GM21447 (cell line): Measurements from ENCODE around the gene TMEM163.

ENCODE experiments used
- ATAC-seq: cut with Tn5 transposase; IDR thresholded peaks from one replicate; pipeline ENCODE4 v1.9.1; 2021; ENCODE audit not compliant: unreplicated experiment

Gene TMEM163

DNA sequence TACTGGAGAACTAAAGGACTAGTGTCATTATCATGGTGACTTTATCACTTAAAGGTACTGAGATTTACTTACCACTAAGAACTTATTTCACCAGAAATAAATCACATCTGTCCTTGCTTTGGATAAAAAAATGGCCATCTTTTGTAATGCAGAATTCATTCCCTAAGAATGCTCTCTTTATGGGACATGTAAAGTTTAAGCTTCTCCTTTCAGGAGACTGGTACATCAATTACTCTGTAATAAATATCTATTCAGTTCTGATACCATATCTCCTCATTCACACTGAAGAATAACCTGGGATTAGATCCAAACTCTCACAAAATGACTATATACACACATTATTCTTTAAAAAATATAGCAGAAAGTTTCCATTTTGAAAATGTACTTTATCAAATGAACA is 24.4 kb downstream of the TMEM163 start:
- no peak for ATAC-seq

GRCh38 chr2:134693359-134694330 is 25.2 kb downstream of the TMEM163 start:
- no peak for ATAC-seq

DNA sequence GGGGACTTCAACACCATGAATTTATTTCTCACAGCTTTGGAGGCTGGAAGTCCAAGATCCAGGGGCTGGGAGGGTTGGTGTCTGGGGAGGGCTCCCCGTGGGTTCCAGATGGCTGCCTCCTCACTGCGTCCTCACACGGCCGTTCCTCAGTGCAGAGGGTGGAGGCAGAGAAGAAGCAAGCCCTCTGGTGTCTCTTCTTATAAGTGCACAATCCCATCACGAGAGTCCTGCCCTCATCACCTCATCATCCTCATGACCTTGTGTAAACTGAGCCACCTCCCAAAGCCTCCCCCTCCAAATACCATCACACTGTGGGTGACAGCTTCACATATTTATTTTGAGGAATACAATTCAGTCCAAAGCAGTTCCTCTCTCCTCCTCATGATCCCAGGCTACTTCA is 26.3 kb downstream of the TMEM163 start:
- ATAC-seq = peak; percentile 61

DNA sequence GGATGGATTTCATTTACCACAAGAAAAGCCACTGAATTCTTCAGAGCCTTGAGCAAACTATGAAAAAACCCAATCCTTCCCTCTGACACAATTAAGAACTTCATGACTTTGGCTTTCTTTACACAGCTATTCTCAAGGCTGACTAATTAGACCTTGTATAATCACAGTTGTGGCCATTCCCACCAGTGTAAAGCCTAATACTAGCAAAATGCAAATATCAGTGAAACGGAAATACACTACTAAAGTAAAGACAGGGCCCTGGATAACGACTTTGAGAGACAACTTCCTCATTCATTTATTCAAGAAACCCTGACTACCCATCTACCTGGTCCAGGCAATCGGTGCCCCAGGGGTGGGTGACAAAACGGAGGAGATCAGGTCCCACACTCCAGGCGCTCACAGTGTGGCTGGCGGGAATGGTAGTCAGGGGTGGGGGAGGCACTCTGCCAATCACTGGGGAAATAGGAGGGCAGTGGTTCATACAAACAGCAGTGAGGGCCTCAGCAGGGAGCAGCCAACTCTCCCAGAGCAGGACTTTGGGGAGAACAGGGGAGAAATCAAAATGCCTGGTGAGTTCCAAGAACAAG is 28.1 kb downstream of the TMEM163 start:
- no peak for ATAC-seq

DNA sequence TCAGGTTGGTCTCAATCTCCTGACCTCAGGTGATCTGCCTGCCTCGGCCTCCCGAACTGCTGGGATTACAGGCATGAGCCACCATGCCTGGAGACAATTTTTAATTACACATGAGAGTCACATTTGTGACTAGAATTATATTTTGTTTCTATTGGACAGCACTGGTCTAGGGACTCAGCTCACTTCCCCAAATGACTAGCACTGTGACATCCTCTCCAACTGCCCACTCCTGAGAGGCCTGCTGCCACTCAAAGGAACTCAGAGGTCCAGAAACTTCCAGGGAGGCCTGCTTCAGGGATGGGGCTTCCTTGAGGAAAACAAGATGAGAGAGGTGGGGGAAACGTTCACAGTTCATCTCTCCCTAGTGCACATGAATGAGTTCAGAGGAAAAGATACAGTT is 29.5 kb downstream of the TMEM163 start:
- ATAC-seq = no peak

DNA sequence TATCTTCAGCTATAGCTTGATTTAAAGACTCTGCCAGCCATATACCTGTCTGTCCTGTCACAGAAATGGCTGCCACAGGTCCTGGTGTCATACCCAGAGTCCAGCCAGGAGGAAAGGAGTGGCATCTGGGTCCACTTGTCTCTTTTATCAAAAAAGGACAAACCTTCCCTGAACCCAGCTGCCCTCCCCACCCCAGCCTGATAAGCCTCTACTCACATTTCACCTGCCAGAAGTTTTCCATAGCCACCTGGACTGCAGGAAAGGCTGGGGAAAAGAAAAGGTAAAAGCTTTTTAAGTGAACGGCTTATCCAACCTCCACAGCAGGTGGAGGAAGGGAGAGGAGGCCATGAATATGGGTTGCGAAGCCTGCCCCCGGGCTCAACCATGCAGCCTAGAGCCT is 32.8 kb downstream of the TMEM163 start:
- ATAC-seq = no peak

- peak; percentile 60 for ATAC-seq
Measured at GRCh38 chr2:134683561-134684112, 35.2 kb downstream of the TMEM163 start.

- ATAC-seq = no peak
Measured at GRCh38 chr2:134682726-134683125, 36.1 kb downstream of the TMEM163 start.

DNA sequence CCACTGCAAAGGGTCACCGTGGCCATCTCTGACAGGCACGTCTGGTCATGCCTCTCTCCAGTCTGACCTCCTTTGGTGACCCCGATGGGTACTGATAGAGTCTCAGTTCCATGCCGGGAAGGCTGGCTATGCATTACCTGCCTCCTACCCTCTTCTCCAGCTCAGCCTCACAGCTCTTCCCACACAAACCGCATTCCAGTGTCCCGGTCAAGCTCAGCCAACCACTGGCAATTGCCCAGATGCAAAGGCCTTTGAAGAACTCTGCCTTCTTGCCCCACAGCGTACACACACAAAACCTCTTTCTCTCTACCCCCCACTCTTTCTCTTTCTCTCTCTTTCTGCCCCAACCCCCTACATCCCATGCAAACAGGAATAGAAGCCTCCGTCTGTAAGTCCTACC is 37.6 kb downstream of the TMEM163 start:
- ATAC-seq = no peak

- no peak for ATAC-seq
Measured at GRCh38 chr2:134679745-134680144, 39.1 kb downstream of the TMEM163 start.

- ATAC-seq = no peak
Measured at GRCh38 chr2:134679294-134679693, 39.5 kb downstream of the TMEM163 start.

DNA sequence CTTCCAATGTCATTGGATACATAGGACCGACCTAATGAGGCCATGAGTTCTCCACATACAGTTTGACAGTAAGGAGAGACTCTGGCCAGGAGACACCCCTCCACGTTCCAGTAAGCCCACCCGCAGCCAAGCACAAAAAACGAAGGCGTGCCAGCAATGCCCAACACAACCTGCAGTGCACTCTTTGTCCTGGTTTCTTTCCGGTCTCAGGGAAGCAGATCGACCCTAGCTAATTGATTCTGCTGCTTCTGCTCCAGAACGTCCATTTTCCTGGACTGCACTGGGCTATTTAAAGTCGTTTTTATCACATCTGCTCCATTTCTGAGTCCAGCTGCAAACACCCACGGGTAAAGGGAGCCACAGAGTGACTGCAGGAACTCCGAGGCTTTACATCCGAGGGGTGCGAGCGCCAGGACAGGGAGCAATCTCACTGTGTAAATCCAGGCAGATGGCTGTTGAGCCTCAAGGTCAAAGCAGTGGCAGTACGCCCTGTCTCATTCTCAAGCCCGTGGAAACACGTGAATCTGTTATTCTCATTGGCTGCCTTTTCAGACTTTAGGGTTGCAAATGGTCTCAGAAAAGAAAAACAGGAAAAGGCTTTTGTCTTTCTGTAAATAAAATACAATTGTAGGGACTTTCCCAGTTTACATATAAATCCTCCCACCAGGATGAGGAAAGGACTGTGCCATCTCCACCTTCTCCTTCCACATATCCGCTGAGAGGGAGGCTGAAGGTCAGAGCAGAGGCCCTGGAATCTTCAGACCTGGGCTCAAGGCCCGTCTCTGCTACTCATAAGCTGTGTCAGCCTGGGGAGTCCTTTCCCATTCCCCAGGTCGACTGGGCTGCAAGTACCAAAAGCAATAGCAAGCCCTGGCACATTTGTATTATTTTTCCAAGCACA is 40.7 kb downstream of the TMEM163 start:
- no peak for ATAC-seq

GRCh38 chr2:134676960-134677359 is 41.8 kb downstream of the TMEM163 start:
- no peak for ATAC-seq

DNA sequence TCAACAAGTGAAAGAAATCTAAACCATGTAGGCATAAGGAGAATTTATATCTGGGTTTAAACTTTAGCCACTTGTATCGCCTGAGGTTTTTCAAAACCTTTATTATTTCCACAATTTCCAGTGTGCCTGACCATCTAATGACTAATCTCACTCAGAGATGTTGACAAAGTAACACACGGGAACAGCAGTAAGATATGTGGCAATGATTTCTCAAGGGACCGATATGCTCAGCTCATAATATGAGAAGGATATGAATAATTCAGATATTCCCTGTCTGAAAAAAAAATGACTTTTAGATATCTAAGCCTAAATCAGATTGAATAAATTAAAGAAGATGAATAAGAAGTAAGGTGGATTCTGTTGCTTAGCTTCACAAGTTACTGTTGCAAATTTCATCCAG is 43.5 kb downstream of the TMEM163 start:
- no peak for ATAC-seq

- ATAC-seq = no peak
Measured at GRCh38 chr2:134674687-134675086, 44.1 kb downstream of the TMEM163 start.

GRCh38 chr2:134671513-134671912 is 47.3 kb downstream of the TMEM163 start:
- ATAC-seq = no peak

- no peak for ATAC-seq
Measured at GRCh38 chr2:134670955-134671354, 47.8 kb downstream of the TMEM163 start.

DNA sequence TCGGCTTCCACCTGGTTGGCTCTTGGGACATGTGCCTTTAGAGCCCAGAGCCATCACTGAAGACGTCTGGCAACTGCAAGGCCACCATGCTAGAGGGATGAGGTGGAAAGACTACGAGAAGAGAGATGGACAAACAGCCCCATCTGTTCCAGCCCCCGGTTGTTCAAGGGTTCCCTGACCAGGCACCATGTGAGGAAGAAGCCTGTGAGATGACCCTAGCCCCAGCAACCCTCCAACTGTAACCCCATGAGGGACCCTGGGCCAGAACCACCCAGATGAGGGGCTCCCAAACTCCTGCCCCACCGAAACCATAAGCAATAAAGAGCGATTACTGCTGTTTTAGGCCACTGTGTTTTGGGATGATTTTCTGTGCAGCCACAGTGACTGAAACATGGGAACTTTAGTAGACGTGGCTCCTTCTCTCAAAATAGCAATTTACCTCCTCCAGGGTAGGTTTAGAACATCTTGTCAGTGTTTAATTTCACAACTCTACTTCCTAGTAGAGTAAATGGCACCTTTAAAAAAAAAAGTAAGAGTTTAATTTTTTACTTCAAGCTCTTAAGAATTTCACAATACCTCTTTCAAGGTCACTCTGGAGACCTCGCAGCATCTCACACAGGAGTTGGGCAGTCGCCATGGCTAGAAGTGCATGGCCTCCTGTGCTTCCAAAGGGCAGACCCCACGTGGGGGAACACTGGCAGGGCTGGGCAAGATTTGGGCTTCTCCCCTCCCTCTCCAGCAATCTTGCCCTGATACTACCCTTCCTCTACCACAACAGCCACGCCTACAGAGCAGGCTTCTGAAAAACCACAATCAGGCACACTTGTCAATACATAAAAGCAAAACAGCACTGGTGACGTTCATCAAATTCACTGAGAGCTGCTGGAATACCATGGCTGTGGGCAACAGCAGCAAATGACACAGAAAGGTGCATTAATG is 48.8 kb downstream of the TMEM163 start:
- no peak for ATAC-seq

GRCh38 chr2:134668821-134669220 is 50.0 kb downstream of the TMEM163 start:
- ATAC-seq = no peak

DNA sequence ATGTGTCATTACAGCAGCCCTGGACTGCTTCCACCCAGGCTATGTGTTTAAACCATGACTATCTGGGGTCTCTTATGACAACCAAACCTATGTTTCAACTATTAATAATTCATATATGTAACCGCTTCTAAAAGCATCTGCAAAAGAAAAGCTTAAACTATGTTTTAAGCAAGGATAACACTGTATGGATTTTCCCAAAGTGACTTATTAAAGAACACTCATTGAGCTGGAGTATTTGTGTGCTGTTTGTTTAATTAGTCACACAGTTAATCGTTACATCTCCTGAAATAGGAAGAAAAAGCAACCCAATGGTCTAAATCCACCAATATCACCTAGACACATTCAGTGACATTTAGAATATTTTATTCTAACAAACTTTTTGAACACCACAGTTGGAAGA is 51.3 kb downstream of the TMEM163 start:
- no peak for ATAC-seq
